Endothelial cell (in vitro differentiated cells): Measurements from ENCODE around the gene IRGC. TPM values are rescaled to one million over a fixed set of nuclear protein-coding genes. Genes with fewer than 3 reads are reported as not detected.

Experiments used
- DNase-seq: peaks from one replicate; pipeline ENCODE4 v3.0.0; 2021; ENCODE audit warnings: low spot score
- H3K27ac Mint-ChIP-seq: one replicate; pipeline ENCODE4 v1.8.0; 2021; ENCODE audit warnings: mixed read lengths, inconsistent platforms; ENCODE audit not compliant: unreplicated experiment
- H3K27me3 Mint-ChIP-seq: one replicate; pipeline ENCODE4 v1.8.0; 2021; ENCODE audit warnings: mild to moderate bottlenecking, moderate library complexity, mixed read lengths, inconsistent platforms; ENCODE audit not compliant: unreplicated experiment
- H3K36me3 Mint-ChIP-seq: one replicate; pipeline ENCODE4 v1.8.0; 2021; ENCODE audit warnings: mild to moderate bottlenecking, low read depth, mixed read lengths, inconsistent platforms; ENCODE audit not compliant: unreplicated experiment
- H3K4me1 Mint-ChIP-seq: one replicate; pipeline ENCODE4 v1.8.0; 2021; ENCODE audit warnings: mild to moderate bottlenecking, mixed read lengths, inconsistent platforms; ENCODE audit not compliant: unreplicated experiment
- H3K4me3 Mint-ChIP-seq: one replicate; pipeline ENCODE4 v1.8.0; 2021; ENCODE audit warnings: mild to moderate bottlenecking, mixed read lengths, inconsistent platforms; ENCODE audit not compliant: unreplicated experiment
- H3K9me3 Mint-ChIP-seq: one replicate; pipeline ENCODE4 v1.8.0; 2021; ENCODE audit warnings: mixed read lengths, inconsistent platforms; ENCODE audit not compliant: unreplicated experiment
- CTCF ChIP-seq: fragments of 200-600 bp; sonication (generic); IDR thresholded peaks from one replicate; pipeline ENCODE4 v1.5.0; 2021; ENCODE audit warnings: antibody characterized with exemption; ENCODE audit not compliant: unreplicated experiment
- total RNA-seq: library from RNA; stranded (reverse); fragmentation: NEBNext Ultra II Directional; extraction: Animal tissue kit (Norgen Biotek cat#: 25700); gene quantifications from one replicate; pipeline ENCODE4 v1.2.1, GENCODE V29; 2021; ENCODE audit not compliant: unreplicated experiment

Gene IRGC
- total RNA-seq, 1 donor from 2014 or later: not detected

GRCh38 chr19:43769256-43769655 lies 53.4 kb downstream of the IRGC start:
- Mint-ChIP-seq H3K36me3 (peaks cover 5% of the 10 kb centered on the region), H3K4me1 (no peaks in the 10 kb centered on the region), H3K9me3 (no peaks in the 10 kb centered on the region), H3K4me3 (no peak overlapping the region), H3K27me3 (peaks cover 32% of the 10 kb centered on the region), H3K27ac (no peak overlapping the region)
- DNase-seq: no peak
- no peak for TF ChIP-seq CTCF

Other genes starting within 250 kb of the IRGC start
- 9.6 TPM for gene PHLDB3, start 211.3 kb upstream of the IRGC start, total RNA-seq
- gene ETHE1, start 188.9 kb upstream of the IRGC start, total RNA-seq: 42.9 TPM
- 2.3 TPM for gene ZNF575, start 182.9 kb upstream of the IRGC start, total RNA-seq
- 45.1 TPM for gene XRCC1, start 140.5 kb upstream of the IRGC start, total RNA-seq
- gene PINLYP, start 140.3 kb upstream of the IRGC start, total RNA-seq: 3.4 TPM
- 48.6 TPM for gene IRGQ, start 119.9 kb upstream of the IRGC start, total RNA-seq
- 10.7 TPM for gene ZNF576, start 119.5 kb upstream of the IRGC start, total RNA-seq
- gene SRRM5, start 104.0 kb upstream of the IRGC start, total RNA-seq: 0.26 TPM
- 97.7 TPM for gene ZNF428, start 96.4 kb upstream of the IRGC start, total RNA-seq
- gene CADM4, start 76.2 kb upstream of the IRGC start, total RNA-seq: 21.1 TPM
- gene PLAUR, start 45.9 kb upstream of the IRGC start, total RNA-seq: 16.3 TPM
- gene SMG9, start 38.9 kb downstream of the IRGC start, total RNA-seq: 38.8 TPM
- 0.28 TPM for gene KCNN4, start 64.9 kb downstream of the IRGC start, total RNA-seq
- gene LYPD5, start 86.4 kb downstream of the IRGC start, total RNA-seq: not detected
- 9.3 TPM for gene ZNF283, start 111.2 kb downstream of the IRGC start, total RNA-seq
- gene ZNF404, start 167.9 kb downstream of the IRGC start, total RNA-seq: 3.7 TPM
- gene ZNF45, start 219.2 kb downstream of the IRGC start, total RNA-seq: 19.4 TPM
- gene ZNF221, start 235.2 kb downstream of the IRGC start, total RNA-seq: 7.3 TPM